WERI-Rb-1 (cell line): ENCODE data around the gene KCNMA1.

ENCODE experiments used
- DNase-seq: peaks from one replicate; pipeline ENCODE4 v3.0.0-alpha.2; 2020
- H3K27ac ChIP-seq: fragments of 250-450 bp; sonication (Bioruptor Pico); 2 replicates; pipeline ENCODE4 v1.5.1; 2020; ENCODE audit warnings: mild to moderate bottlenecking, moderate library complexity
- H3K27me3 ChIP-seq: fragments of 250-450 bp; sonication (Bioruptor Pico); 2 replicates; pipeline ENCODE4 v1.5.1; 2021; ENCODE audit warnings: mild to moderate bottlenecking, low read depth, moderate library complexity; ENCODE audit not compliant: insufficient read depth, severe bottlenecking
- H3K36me3 ChIP-seq: fragments of 250-450 bp; sonication (Bioruptor Pico); 2 replicates; pipeline ENCODE4 v1.5.1; 2020; ENCODE audit warnings: mild to moderate bottlenecking, moderate library complexity
- H3K4me3 ChIP-seq: 2 replicates; pipeline ENCODE4 v1.5.1; 2011; ENCODE audit warnings: low read depth, mild to moderate bottlenecking, control low read depth, low read length
- H3K9me3 ChIP-seq: fragments of 250-450 bp; sonication (Bioruptor Pico); 2 replicates; pipeline ENCODE4 v1.5.1; 2021; ENCODE audit warnings: mild to moderate bottlenecking, moderate library complexity; ENCODE audit not compliant: severe bottlenecking
- TF ChIP-seq, protein P1 (sequence below): IDR thresholded peaks from 2 replicates; pipeline ENCODE4 v1.5.1; 2011; ENCODE audit warnings: low read depth, mild to moderate bottlenecking, control low read depth, inconsistent platforms, low read length

Gene KCNMA1

DNA sequence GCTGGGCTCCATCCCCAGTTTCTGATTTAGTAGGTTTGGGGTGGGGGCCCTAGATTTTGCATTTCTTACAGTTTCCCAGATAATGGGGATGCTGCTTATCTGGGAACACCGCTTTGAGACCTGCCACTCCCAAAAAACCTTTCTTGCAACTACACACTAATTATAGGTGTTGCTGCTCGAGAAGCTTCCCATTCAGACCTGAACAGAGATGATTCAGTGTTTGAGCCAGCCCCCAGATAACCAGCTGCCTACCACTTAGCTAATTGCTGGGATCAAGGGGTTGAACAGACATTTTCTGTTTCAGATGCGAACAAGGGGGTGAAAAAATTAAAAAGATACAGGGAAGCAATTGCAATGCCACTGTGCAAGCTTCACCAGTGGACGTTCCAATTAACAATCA is 448.5 kb downstream of the KCNMA1 start:
- TF ChIP-seq, protein P1, sequence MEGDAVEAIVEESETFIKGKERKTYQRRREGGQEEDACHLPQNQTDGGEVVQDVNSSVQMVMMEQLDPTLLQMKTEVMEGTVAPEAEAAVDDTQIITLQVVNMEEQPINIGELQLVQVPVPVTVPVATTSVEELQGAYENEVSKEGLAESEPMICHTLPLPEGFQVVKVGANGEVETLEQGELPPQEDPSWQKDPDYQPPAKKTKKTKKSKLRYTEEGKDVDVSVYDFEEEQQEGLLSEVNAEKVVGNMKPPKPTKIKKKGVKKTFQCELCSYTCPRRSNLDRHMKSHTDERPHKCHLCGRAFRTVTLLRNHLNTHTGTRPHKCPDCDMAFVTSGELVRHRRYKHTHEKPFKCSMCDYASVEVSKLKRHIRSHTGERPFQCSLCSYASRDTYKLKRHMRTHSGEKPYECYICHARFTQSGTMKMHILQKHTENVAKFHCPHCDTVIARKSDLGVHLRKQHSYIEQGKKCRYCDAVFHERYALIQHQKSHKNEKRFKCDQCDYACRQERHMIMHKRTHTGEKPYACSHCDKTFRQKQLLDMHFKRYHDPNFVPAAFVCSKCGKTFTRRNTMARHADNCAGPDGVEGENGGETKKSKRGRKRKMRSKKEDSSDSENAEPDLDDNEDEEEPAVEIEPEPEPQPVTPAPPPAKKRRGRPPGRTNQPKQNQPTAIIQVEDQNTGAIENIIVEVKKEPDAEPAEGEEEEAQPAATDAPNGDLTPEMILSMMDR = no peak
- no peaks in the 10 kb centered on the region for H3K9me3 ChIP-seq
- H3K4me3 ChIP-seq = peak overlapping the region; percentile 5
- no peaks in the 10 kb centered on the region for H3K36me3 ChIP-seq
- peak; percentile 78 for DNase-seq
- no peaks in the 10 kb centered on the region for H3K27me3 ChIP-seq
- H3K27ac ChIP-seq = peak overlapping the region; percentile 63

DNA sequence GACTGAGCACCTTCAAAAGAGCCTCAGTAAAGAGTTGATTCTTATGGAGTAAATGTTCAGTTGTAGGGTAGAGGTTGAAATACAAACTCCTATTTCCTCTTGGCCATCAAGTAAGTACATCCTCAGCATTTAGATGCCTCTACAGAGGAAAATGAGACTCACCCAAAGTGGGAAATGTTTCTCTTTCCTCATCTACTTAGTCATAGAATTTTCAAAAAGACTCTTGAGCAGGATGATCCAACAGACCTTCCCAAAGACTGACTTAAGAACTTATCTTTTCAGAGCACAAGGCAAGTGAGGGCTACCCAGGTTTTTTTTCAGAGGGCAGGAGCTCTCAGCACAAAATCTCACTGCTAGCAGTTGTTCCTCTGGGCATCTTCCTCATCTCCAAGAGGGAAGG is 449.1 kb downstream of the KCNMA1 start:
- Histone ChIP-seq H3K36me3 (no peaks in the 10 kb centered on the region), H3K4me3 (no peak overlapping the region; the same call in 1 of the 2 replicates), H3K9me3 (no peaks in the 10 kb centered on the region), H3K27me3 (no peaks in the 10 kb centered on the region), H3K27ac (peak overlapping the region; percentile 63)
- TF ChIP-seq, protein P1 = no peak
- no peak for DNase-seq

GRCh38 chr10:77188000-77188395 is 449.6 kb downstream of the KCNMA1 start:
- no peaks in the 10 kb centered on the region for H3K27me3 ChIP-seq

DNA sequence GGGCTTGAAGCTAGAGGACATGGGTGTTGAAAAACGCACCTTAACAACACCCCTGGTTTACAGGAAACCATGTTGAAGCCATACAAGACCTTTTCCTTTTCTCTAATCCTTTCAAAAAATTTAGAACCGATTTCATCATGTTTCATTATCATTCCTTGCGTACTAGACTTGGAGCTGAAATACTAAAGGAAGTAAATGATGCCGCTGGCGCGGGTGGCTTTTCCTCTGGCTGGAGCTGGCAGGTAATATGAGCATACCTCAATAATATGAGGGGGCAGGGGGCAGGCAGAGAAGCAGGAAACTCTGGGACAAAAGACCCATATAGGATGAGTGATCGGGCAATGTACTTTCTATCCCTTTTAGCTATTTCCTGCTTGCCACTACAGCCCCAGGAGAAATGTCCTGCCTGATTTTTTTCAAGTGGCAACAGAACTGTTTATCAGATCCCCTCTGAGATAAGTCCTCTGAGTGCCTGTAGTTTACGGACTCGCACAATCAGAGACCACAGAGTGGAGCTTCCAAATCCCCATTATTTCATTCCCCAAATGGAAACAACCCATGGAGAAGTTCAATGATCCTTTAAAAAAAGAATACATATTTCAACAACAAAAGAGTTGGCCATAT is 450.1 kb downstream of the KCNMA1 start:
- no peaks in the 10 kb centered on the region for H3K27me3 ChIP-seq
- H3K9me3 ChIP-seq = no peaks in the 10 kb centered on the region
- H3K27ac ChIP-seq = no peak overlapping the region
- no peak for DNase-seq
- no peak overlapping the region for H3K4me3 ChIP-seq
- TF ChIP-seq, protein P1 = no peak
- no peaks in the 10 kb centered on the region for H3K36me3 ChIP-seq

More at GRCh38 chr10:77188000-77188395, 449.6 kb downstream of the KCNMA1 start:
- no peak for DNase-seq
- Histone ChIP-seq H3K4me3 (no peak overlapping the region), H3K27ac (peak overlapping the region; percentile 63), H3K36me3 (no peaks in the 10 kb centered on the region), H3K9me3 (no peaks in the 10 kb centered on the region)
- TF ChIP-seq, protein P1 = no peak

DNA sequence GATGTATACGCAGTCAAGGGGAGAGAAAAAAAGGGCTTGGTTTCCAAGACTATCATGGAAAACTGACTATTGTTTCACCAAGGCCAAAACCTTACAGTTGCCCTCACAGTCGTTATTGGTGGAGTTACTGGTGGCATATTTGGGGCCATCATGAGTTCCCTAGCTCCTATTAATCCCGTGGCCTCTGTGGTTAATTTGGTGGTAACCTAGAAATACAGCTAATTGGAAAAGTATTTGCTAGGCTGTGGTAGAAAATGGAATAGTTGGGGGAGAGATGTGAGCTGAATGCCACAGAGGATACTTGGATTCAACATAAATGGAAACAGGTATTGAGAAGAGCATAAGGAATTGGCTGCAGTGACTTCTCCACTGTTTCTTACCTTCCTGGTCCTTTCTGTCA is 450.7 kb downstream of the KCNMA1 start:
- Histone ChIP-seq H3K4me3 (no peak overlapping the region), H3K27me3 (no peaks in the 10 kb centered on the region), H3K27ac (no peak overlapping the region), H3K9me3 (no peaks in the 10 kb centered on the region), H3K36me3 (no peaks in the 10 kb centered on the region)
- no peak for DNase-seq
- TF ChIP-seq, protein P1 = no peak

- TF ChIP-seq, protein P1 = no peak; the same call in 1 of the 2 replicates
- no peak overlapping the region for H3K27ac ChIP-seq
- H3K9me3 ChIP-seq = no peaks in the 10 kb centered on the region
- H3K27me3 ChIP-seq = no peaks in the 10 kb centered on the region
- no peaks in the 10 kb centered on the region for H3K36me3 ChIP-seq
- DNase-seq = no peak
- no peak overlapping the region for H3K4me3 ChIP-seq
Measured at GRCh38 chr10:77185696-77186095, 451.9 kb downstream of the KCNMA1 start.
